H9 (cell line): Measurements from ENCODE around the gene SARNP. TPM values are rescaled to one million over a fixed set of nuclear protein-coding genes. Genes with fewer than 3 reads are reported as not detected.

Experiments used
- DNase-seq: peaks from one replicate; pipeline ENCODE4 v3.0.0-alpha.2; 2017
- H2AFZ ChIP-seq: one replicate; pipeline ENCODE4 v1.6.1; 2013; ENCODE audit warnings: mild to moderate bottlenecking, low read length, control low read depth, moderate library complexity
- H2AK5ac ChIP-seq: 2 replicates; pipeline ENCODE4 v1.6.1; 2013; ENCODE audit warnings: low read length, control low read depth, mixed read lengths; ENCODE audit not compliant: insufficient read length
- H2BK120ac ChIP-seq: one replicate; pipeline ENCODE4 v1.6.1; 2013; ENCODE audit warnings: low read depth, mild to moderate bottlenecking, low read length, control low read depth, inconsistent platforms; ENCODE audit not compliant: poor library complexity, severe bottlenecking
- H2BK12ac ChIP-seq: 2 replicates; pipeline ENCODE4 v1.6.1; 2013; ENCODE audit warnings: low read length, control low read depth, mixed read lengths, low read depth; ENCODE audit not compliant: insufficient read length
- H2BK15ac ChIP-seq: 2 replicates; pipeline ENCODE4 v1.6.1; 2013; ENCODE audit warnings: low read depth, low read length, control low read depth
- H2BK20ac ChIP-seq: one replicate; pipeline ENCODE4 v1.6.1; 2013; ENCODE audit warnings: low read depth, mild to moderate bottlenecking, low read length, control low read depth, inconsistent platforms; ENCODE audit not compliant: poor library complexity, severe bottlenecking
- H2BK5ac ChIP-seq: 2 replicates; pipeline ENCODE4 v1.6.1; 2013; ENCODE audit warnings: low read length, control low read depth, mixed read lengths; ENCODE audit not compliant: insufficient read length
- H3K14ac ChIP-seq: 2 replicates; pipeline ENCODE4 v1.6.1; 2013; ENCODE audit warnings: low read length, control low read depth; ENCODE audit not compliant: insufficient read depth
- H3K18ac ChIP-seq: 2 replicates; pipeline ENCODE4 v1.6.1; 2013; ENCODE audit warnings: low read depth, mild to moderate bottlenecking, mixed read lengths, low read length, control low read depth; ENCODE audit not compliant: insufficient read length
- H3K23ac ChIP-seq: 2 replicates; pipeline ENCODE4 v1.6.1; 2013; ENCODE audit warnings: low read length, control low read depth, mixed read lengths, low read depth; ENCODE audit not compliant: insufficient read length
- H3K23me2 ChIP-seq: 2 replicates; pipeline ENCODE4 v1.6.1; 2013; ENCODE audit warnings: low read depth, mild to moderate bottlenecking, mixed read lengths, low read length, control low read depth; ENCODE audit not compliant: insufficient read length, poor library complexity, severe bottlenecking
- H3K27ac ChIP-seq: 2 replicates; pipeline ENCODE4 v1.5.1; 2013; ENCODE audit warnings: low read length, control low read depth, mixed read lengths, low read depth; ENCODE audit not compliant: insufficient read length
- H3K27me3 ChIP-seq: 2 replicates; pipeline ENCODE4 v1.6.1; 2013; ENCODE audit warnings: low read length, control low read depth, inconsistent platforms; ENCODE audit not compliant: insufficient read depth
- H3K4ac ChIP-seq: 2 replicates; pipeline ENCODE4 v1.6.1; 2013; ENCODE audit warnings: low read depth, mild to moderate bottlenecking, control low read depth, inconsistent platforms, low read length, moderate library complexity
- H3K4me1 ChIP-seq: 2 replicates; pipeline ENCODE4 v1.6.1; 2013; ENCODE audit warnings: low read length, control low read depth, inconsistent platforms; ENCODE audit not compliant: insufficient read depth
- H3K4me2 ChIP-seq: 2 replicates; pipeline ENCODE4 v1.6.1; 2013; ENCODE audit warnings: low read length, control low read depth, mixed read lengths; ENCODE audit not compliant: insufficient read length, insufficient read depth
- H3K56ac ChIP-seq: 2 replicates; pipeline ENCODE4 v1.6.1; 2013; ENCODE audit warnings: low read depth, mild to moderate bottlenecking, mixed read lengths, low read length, control low read depth; ENCODE audit not compliant: insufficient read length
- H3K79me1 ChIP-seq: 2 replicates; pipeline ENCODE4 v1.6.1; 2013; ENCODE audit warnings: low read depth, mild to moderate bottlenecking, moderate library complexity, low read length, control low read depth, inconsistent platforms; ENCODE audit not compliant: insufficient read depth, poor library complexity, severe bottlenecking
- H3K79me2 ChIP-seq: 2 replicates; pipeline ENCODE4 v1.6.1; 2013; ENCODE audit warnings: low read length, control low read depth, inconsistent platforms; ENCODE audit not compliant: insufficient read depth
- H3K9ac ChIP-seq: 2 replicates; pipeline ENCODE4 v1.6.1; 2013; ENCODE audit warnings: low read length, control low read depth, mixed read lengths; ENCODE audit not compliant: insufficient read length; ENCODE audit errors: extremely low read depth
- H3K9me3 ChIP-seq: one replicate; pipeline ENCODE4 v1.6.1; 2013; ENCODE audit warnings: low read depth, low read length, inconsistent platforms; ENCODE audit not compliant: control insufficient read depth
- H3T11ph ChIP-seq: one replicate; pipeline ENCODE4 v1.6.1; 2013; ENCODE audit warnings: mild to moderate bottlenecking, low read length, control low read depth, inconsistent platforms
- H4K20me1 ChIP-seq: one replicate; pipeline ENCODE4 v1.6.1; 2013; ENCODE audit not compliant: control insufficient read depth, insufficient read length, insufficient read depth
- H4K5ac ChIP-seq: 2 replicates; pipeline ENCODE4 v1.6.1; 2013; ENCODE audit warnings: low read depth, mild to moderate bottlenecking, mixed read lengths, low read length, control low read depth; ENCODE audit not compliant: insufficient read length
- H4K8ac ChIP-seq: replicated peaks from 2 replicates; pipeline ENCODE4 v1.6.1; 2013; ENCODE audit warnings: low read length, control low read depth, mixed read lengths, low read depth; ENCODE audit not compliant: insufficient read length
- H4K91ac ChIP-seq: 2 replicates; pipeline ENCODE4 v1.6.1; 2013; ENCODE audit warnings: low read depth, mild to moderate bottlenecking, moderate library complexity, mixed read lengths, low read length, control low read depth; ENCODE audit not compliant: insufficient read length
- H3K27ac Mint-ChIP-seq, 3 experiments: 2 replicates in 2 of 3; 3 replicates in 1 of 3; pipeline ENCODE4 v1.8.0; 2020 to 2021; ENCODE audit warnings: mixed read lengths in 3 of 3, mild to moderate bottlenecking in 1 of 3, moderate library complexity in 1 of 3
- H3K27me3 Mint-ChIP-seq: 2 replicates; pipeline ENCODE4 v1.8.0; 2021; ENCODE audit warnings: low read depth, mild to moderate bottlenecking, moderate library complexity, mixed read lengths
- H3K36me3 Mint-ChIP-seq, 3 experiments: 2 replicates in 2 of 3; 3 replicates in 1 of 3; pipeline ENCODE4 v1.8.0; 2020 to 2021; ENCODE audit warnings: low read depth in 3 of 3, mixed read lengths in 3 of 3; ENCODE audit not compliant: insufficient read depth in 1 of 3
- H3K4me1 Mint-ChIP-seq, 2 experiments: 2 replicates each; pipeline ENCODE4 v1.8.0; 2020; ENCODE audit warnings: mixed read lengths in 2 of 2
- H3K4me3 Mint-ChIP-seq, 2 experiments: 2 replicates in 1 of 2; 3 replicates in 1 of 2; pipeline ENCODE4 v1.8.0; 2020 to 2021; ENCODE audit warnings: mild to moderate bottlenecking in 2 of 2, mixed read lengths in 2 of 2, moderate library complexity in 1 of 2
- H3K9me3 Mint-ChIP-seq, 2 experiments: 2 replicates in 1 of 2; 3 replicates in 1 of 2; pipeline ENCODE4 v1.8.0; 2020; ENCODE audit warnings: mild to moderate bottlenecking in 2 of 2, mixed read lengths in 2 of 2, moderate library complexity in 1 of 2
- WGBS: extraction: QIAGEN DNeasy Blood & Tissue Kit; methylation state at CpG from one replicate; pipeline ENCODE4 v1.1.7; 2013; ENCODE audit warnings: missing lambda C conversion rate, low lambda C conversion rate, mixed read lengths; ENCODE audit not compliant: insufficient read length; ENCODE audit errors: extremely low coverage; 5-methylcytosine and 5-hydroxymethylcytosine counted together
- total RNA-seq: library from RNA; stranded (reverse); gene quantifications from 2 replicates; pipeline ENCODE4 v1.2.1, GENCODE V29; 2021
- TF ChIP-seq, protein P1 (sequence below): fragments of 200-600 bp; sonication (generic); conservative IDR thresholded peaks from 3 replicates; pipeline ENCODE4 v1.8.0; 2021; ENCODE audit warnings: antibody characterized with exemption, mild to moderate bottlenecking

SARNP gene
- total RNA-seq, 1 experiment from 2014 or later = 127 TPM

DNA sequence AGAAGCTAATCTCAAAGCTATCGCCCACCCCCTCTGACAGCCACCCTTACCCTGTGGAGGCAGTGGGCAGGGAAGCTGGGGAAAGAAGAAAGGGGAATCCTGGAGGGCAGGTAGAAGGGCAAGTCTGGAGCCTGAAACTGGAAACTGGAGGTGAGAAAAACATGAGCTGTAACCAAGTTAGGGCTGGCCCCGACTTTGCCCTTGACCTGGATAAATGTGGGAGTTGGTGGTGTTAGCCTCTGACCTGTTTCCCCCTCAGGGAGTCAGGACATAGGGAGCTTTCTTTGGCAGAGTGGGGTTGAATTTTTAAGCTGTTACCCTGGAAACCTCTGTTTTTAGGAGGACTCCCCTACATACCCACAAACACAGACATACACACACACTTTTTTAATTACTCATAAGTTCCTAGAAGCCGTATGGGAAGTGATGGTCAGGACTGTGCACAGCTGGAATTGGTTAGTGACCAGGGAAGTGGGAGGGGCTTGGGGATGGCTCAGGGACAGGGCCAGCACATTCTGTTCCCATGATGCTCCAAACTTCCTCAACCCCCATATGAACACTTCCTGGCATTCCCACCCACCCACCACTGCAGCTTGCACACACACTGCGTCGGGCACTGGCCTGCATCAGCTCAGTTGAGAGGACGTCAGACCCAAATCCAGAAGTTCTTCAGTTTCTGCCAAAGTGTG is 30.2 kb upstream of the SARNP start:
- H2AFZ ChIP-seq = no peak overlapping the region
- no peak overlapping the region for H3K56ac ChIP-seq
- no peak overlapping the region for H2BK120ac ChIP-seq
- no peaks in the 10 kb centered on the region for H3K27me3 ChIP-seq
- H3K79me1 ChIP-seq = no peaks in the 10 kb centered on the region
- TF ChIP-seq, protein P1, sequence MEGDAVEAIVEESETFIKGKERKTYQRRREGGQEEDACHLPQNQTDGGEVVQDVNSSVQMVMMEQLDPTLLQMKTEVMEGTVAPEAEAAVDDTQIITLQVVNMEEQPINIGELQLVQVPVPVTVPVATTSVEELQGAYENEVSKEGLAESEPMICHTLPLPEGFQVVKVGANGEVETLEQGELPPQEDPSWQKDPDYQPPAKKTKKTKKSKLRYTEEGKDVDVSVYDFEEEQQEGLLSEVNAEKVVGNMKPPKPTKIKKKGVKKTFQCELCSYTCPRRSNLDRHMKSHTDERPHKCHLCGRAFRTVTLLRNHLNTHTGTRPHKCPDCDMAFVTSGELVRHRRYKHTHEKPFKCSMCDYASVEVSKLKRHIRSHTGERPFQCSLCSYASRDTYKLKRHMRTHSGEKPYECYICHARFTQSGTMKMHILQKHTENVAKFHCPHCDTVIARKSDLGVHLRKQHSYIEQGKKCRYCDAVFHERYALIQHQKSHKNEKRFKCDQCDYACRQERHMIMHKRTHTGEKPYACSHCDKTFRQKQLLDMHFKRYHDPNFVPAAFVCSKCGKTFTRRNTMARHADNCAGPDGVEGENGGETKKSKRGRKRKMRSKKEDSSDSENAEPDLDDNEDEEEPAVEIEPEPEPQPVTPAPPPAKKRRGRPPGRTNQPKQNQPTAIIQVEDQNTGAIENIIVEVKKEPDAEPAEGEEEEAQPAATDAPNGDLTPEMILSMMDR = no peak
- H4K91ac ChIP-seq = no peak overlapping the region
- H3K27ac Mint-ChIP-seq = no peak overlapping the region
- H2BK12ac ChIP-seq = no peak overlapping the region
- H3K4me1 ChIP-seq = no peaks in the 10 kb centered on the region; the same call in 1 of the 2 replicates
- H3K36me3 Mint-ChIP-seq = no peaks in the 10 kb centered on the region
- no peak overlapping the region for H3K18ac ChIP-seq
- no peaks in the 10 kb centered on the region for H3K9me3 Mint-ChIP-seq
- no peak for DNase-seq
- peaks cover 6% of the 10 kb centered on the region for H3K27me3 Mint-ChIP-seq
- H3K79me2 ChIP-seq = no peaks in the 10 kb centered on the region
- no peak overlapping the region for H3K4me2 ChIP-seq
- H3K14ac ChIP-seq = no peak overlapping the region; the same call in 1 of the 2 replicates
- H3K9me3 ChIP-seq = no peaks in the 10 kb centered on the region
- no peak overlapping the region for H3K23ac ChIP-seq
- WGBS = no CpG with 5 or more reads among the region's 6 CpGs
- H3K4ac ChIP-seq = no peak overlapping the region
- H2AK5ac ChIP-seq = no peak overlapping the region
- no peak overlapping the region for H2BK15ac ChIP-seq
- H3K9ac ChIP-seq = no peak overlapping the region
- no peak overlapping the region for H2BK20ac ChIP-seq
- H3K4me1 Mint-ChIP-seq = peaks cover 16 to 23% of the 10 kb centered on the region in 2 experiments
- H3K4me3 Mint-ChIP-seq = no peak overlapping the region
- H4K8ac ChIP-seq = no peak overlapping the region
- no peak overlapping the region for H2BK5ac ChIP-seq
- no peaks in the 10 kb centered on the region for H3K23me2 ChIP-seq
- no peak overlapping the region for H3T11ph ChIP-seq
- H4K5ac ChIP-seq = no peak overlapping the region
- no peak overlapping the region for H3K27ac ChIP-seq
- peaks cover 3% of the 10 kb centered on the region for H4K20me1 ChIP-seq
